Measurements from ENCODE around the gene MAP3K21. TPM values are rescaled to one million over a fixed set of nuclear protein-coding genes. Genes with fewer than 3 reads are reported as not detected.

MAP3K21 gene
- total and polyA plus RNA-seq, 2 of the 8 experiments (the other 6 are each of a cell fraction or from before 2014, with no cell fraction given): 21.2 to 21.8 TPM

- CTCF ChIA-PET (ENCODE audit: partially characterized antibody): interaction anchor here (0.8 to 3.3 kb wide), 6 partner anchors 11 to 704 kb away, joined by 3 to 20 read pairs (median 3); no protein-coding TSS in a partner anchor
- 87% methylated on average over 19 of the region's 19 CpGs; no CpG with 5 or more reads in 1 of the 2 experiments for WGBS, 2 experiments (ENCODE audit: extremely low coverage in 1 of 2, insufficient coverage in 1 of 2, insufficient read length in 1 of 2, insufficient replicate concordance in 2 of 2, low coverage in 1 of 2, low lambda C conversion rate in 2 of 2, missing lambda C conversion rate in 1 of 2)
- TF ChIP-seq KDM1A (IDR thresholded peaks at IDR 0.05; ENCODE audit: borderline replicate concordance, low read length) (no peak), SAP30 (IDR thresholded peaks at IDR 0.05; ENCODE audit: insufficient read depth, insufficient replicate concordance, low read length) (no peak), TAF7 (optimal IDR thresholded peaks at IDR 0.05; ENCODE audit: borderline replicate concordance, low read depth, low read length) (no peak)
These were observed 34.4 kb downstream of the MAP3K21 start for GRCh38 chr1:233361876-233362275.

More at GRCh38 chr1:233361876-233362275, 34.4 kb downstream of the MAP3K21 start:
- DNase-seq (ENCODE audit: low read depth in 1 of 2, low spot score in 2 of 2): no peak
- no peaks in the 10 kb centered on the region for H3K79me2 ChIP-seq (ENCODE audit: control insufficient read depth in 1 of 2, insufficient read depth in 2 of 2, low read length in 2 of 2)
- no peak overlapping the region for H3K9ac ChIP-seq (replicated peaks in 1 of 4; ENCODE audit: extremely low read depth in 1 of 4, low read depth in 3 of 4, low read length in 3 of 4)
- no peak overlapping the region for H3K4me3 ChIP-seq (ENCODE audit: extremely low read depth in 1 of 4, insufficient read depth in 2 of 4, low read depth in 3 of 4, low read length in 4 of 4)
- H3K56ac ChIP-seq (replicated peaks; ENCODE audit: insufficient read length, low read depth, low read length): no peak overlapping the region
- H4K20me1 ChIP-seq (replicated peaks in 1 of 2; ENCODE audit: control insufficient read depth in 1 of 2, insufficient read depth in 2 of 2, low read length in 2 of 2): no peaks in the 10 kb centered on the region
- H2AFZ ChIP-seq (ENCODE audit: low read length): no peak overlapping the region
- H3K4ac ChIP-seq (replicated peaks; ENCODE audit: insufficient read length, low read depth, low read length): no peak overlapping the region
- H2BK5ac ChIP-seq (ENCODE audit: low read depth, low read length): no peak overlapping the region
- no peak overlapping the region for H3K23ac ChIP-seq (ENCODE audit: insufficient read length)
- peaks cover 0 to 4% (median 2%) of the 10 kb centered on the region in 4 experiments; a peak in 3 of 8 replicates for H3K36me3 ChIP-seq (ENCODE audit: control insufficient read depth in 2 of 4, insufficient read depth in 4 of 4, low read length in 3 of 4)
- no peaks in the 10 kb centered on the region for H3K27me3 ChIP-seq (replicated peaks in 1 of 4; ENCODE audit: control insufficient read depth in 3 of 4, extremely low read depth in 1 of 4, insufficient read depth in 3 of 4, low read length in 3 of 4)
- FAIRE-seq: no peak
- H2BK20ac ChIP-seq (ENCODE audit: low read length): no peak overlapping the region
- no peaks in the 10 kb centered on the region for H3K79me1 ChIP-seq (ENCODE audit: low read depth, low read length)
- H4K8ac ChIP-seq (ENCODE audit: extremely low read depth, insufficient read depth, low read length): no peak overlapping the region
- no peak overlapping the region for H2BK120ac ChIP-seq (replicated peaks; ENCODE audit: low read depth, low read length)
- H3K18ac ChIP-seq (ENCODE audit: extremely low read depth, low read length): no peak overlapping the region
- no peak overlapping the region for H4K5ac ChIP-seq (ENCODE audit: insufficient read length, low read depth, low read length)
- no peak overlapping the region; the same call in 1 of the 2 replicates for H2BK12ac ChIP-seq (ENCODE audit: low read depth, low read length)
- H2AK5ac ChIP-seq (ENCODE audit: low read depth, low read length): no peak overlapping the region
- no peak overlapping the region for H2BK15ac ChIP-seq (ENCODE audit: low read length)
- H3K4me1 ChIP-seq (replicated peaks in 1 of 4; ENCODE audit: control insufficient read depth in 3 of 4, insufficient read depth in 4 of 4, low read length in 3 of 4): peaks cover 0 to 6% (median 2%) of the 10 kb centered on the region in 4 experiments; a peak in 2 of 7 replicates
- H3K23me2 ChIP-seq (ENCODE audit: low read depth, low read length): peaks cover 2% of the 10 kb centered on the region; the same call in 1 of the 2 replicates
- H4K91ac ChIP-seq (replicated peaks; ENCODE audit: insufficient read length, low read length): no peak overlapping the region
- H3K4me2 ChIP-seq (ENCODE audit: insufficient read depth in 1 of 2, low read depth in 2 of 2, low read length in 2 of 2): no peak overlapping the region
- POLR2A ChIA-PET (ENCODE audit: partially characterized antibody): no interaction called here
- no peak overlapping the region for H3K14ac ChIP-seq (ENCODE audit: insufficient read length)
- no peaks in the 10 kb centered on the region for H3K9me3 ChIP-seq (ENCODE audit: insufficient read depth in 2 of 2, low read depth in 1 of 2, low read length in 1 of 2)
- H3K27ac ChIP-seq (ENCODE audit: low read depth, low read length): no peak overlapping the region

Measured in H1 (cell line).